ELF-1 (cell line): ENCODE data around the gene HLA-DQA1.
A peak's percentile ranks its signal among the peaks of the same experiment; 100 is the strongest.
"Not testable (repeated sequence)": the region's sequence is repeated elsewhere in the genome, so short reads cannot be mapped to it uniquely, and the experiment has no call there.

Source experiments
- DNase-seq: peaks from one replicate; pipeline ENCODE4 v3.0.0-alpha.2; 2016; ENCODE audit warnings: low read depth, low spot score

Gene HLA-DQA1

GRCh38 chr6:32622545-32623401, 14.4 kb upstream of the HLA-DQA1 start:
- peak; percentile 57 for DNase-seq

GRCh38 chr6:32623693-32624092, 13.5 kb upstream of the HLA-DQA1 start:
- DNase-seq: no peak

DNA sequence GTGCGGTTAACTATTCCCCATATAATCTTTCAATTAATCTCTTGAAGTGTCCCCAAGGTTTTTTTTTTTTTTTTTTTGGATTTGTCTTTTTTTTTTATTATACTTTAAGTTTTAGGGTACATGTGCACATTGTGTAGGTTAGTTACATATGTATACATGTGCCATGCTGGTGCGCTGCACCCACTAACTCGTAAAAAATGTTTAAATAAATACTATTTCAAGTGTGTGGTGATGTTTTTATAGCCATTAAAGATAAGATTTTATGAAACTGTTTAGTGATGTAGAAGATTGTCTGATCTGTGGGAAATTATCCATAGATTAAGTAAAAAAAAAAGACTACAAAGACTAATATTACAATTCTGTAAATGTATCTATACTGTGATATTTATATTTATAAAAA, 12.6 kb upstream of the HLA-DQA1 start:
- DNase-seq: no peak

DNA sequence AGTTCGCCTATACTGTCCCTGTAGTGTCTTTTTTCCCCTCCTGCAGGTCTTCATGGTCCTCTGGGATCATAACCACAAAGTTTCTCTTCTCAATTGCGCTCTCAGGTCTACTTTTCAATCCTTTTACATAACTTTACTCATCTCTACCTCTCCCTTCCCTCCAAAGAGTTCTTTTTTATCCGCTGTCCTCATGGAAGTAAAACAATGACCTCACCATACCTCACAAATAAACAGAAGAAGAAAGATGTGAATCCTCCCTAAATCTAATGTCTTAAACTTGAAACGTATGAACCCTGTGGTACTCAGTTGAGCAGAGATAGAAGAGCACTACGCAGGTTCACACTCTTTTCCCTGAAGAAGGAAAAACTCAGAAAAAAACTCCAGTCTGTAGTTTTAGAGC, 12.1 kb upstream of the HLA-DQA1 start:
- no peak for DNase-seq

DNA sequence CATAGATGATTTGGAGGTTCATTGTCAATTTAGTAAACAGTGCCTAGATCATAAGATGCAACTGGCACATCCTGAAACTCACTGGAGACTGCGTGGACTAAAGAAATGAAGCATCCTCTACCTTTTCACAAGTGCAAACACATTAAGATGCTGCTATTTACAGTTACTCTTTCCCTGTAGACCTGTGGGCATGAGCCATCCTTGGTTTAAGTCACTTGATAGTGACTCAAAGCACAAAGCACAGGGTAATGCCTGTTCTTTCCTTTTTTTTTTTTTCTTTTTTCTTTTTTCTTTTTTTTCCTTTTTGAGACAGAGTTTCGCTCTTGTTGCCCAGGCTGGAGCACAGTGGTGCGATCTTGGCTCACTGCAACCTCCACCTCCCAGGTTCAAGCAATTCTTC, 10.0 kb upstream of the HLA-DQA1 start:
- no peak for DNase-seq

GRCh38 chr6:32627831-32628230, 9.4 kb upstream of the HLA-DQA1 start:
- no peak for DNase-seq

- not testable (repeated sequence) for DNase-seq
Measured at GRCh38 chr6:32629793-32630192, 7.4 kb upstream of the HLA-DQA1 start.

DNA sequence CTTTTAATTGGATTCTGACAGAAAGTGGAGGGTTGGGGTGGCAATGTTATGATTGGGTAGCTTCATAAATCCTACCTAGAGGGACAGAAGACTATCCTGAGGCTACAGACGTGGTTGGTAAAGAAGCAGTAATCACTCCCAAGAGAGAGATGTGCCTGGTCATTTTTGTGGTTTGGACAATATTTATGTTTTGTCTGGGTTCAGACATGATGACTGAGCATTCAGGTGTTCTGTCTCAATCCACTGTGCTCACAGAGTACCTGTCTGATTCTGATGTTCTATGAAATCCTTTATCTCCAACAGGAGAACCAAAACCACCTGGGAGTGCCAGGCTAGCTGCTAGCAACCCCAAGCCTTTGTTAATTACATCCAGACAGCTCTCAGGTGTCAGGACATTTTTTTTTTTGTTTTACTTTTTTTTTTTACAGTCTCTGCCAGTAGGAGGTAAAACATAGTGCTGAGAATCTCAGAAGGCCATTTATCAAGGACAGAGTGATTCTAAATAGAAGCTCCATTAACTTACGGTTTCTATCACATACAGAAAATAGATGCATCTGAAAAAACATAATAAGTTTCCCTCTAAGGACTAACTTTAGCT, 1.6 kb upstream of the HLA-DQA1 start:
- DNase-seq: no peak

- DNase-seq: no peak
Measured at GRCh38 chr6:32637883-32638282, 677 bp downstream of the HLA-DQA1 start.

DNA sequence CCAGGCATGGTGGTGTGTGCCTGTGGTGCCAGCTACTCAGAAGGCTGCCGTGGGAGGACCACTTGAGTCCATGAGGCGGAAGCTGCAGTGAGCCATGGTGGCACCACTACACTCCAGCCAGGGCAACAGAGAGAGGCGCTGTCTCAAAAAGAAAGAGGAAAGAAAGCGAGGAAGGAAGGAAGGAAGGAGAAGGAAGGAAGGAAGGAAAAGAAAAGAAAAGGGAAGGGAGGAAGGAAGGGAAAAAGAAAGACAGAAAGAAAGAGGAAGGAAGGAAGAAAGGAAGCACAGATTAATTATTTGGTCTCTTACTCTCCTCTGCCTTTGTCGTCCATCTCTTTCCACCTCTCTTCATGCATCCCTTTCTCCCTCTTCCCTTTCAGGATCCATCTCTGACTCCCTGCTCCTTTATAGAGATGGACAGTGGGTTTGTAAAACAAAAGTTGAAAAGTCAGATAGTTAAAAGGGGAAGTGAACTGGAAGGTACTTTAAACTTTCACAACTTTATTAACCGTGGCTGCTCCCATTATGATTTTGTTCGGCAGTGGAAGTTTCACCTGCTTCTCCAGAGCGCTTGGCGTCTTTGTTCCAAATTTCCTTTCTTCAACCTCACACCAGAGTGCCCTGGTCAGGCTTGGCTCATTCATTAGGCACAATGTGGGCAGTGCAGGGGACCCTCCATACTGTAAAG, 1.5 kb downstream of the HLA-DQA1 start:
- no peak for DNase-seq

- DNase-seq: no peak
Measured at GRCh38 chr6:32639440-32640394, 2.5 kb downstream of the HLA-DQA1 start.

DNA sequence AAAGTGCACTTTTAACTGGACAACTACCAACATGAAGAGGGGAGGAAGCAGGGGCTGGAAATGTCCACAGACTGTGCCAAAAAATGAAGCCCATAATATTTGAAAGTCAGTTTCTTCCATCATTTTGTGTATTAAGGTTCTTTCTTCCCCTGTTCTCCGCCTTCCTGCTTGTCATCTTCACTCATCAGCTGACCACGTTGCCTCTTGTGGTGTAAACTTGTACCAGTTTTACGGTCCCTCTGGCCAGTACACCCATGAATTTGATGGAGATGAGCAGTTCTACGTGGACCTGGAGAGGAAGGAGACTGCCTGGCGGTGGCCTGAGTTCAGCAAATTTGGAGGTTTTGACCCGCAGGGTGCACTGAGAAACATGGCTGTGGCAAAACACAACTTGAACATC, 3.9 kb downstream of the HLA-DQA1 start:
- no peak for DNase-seq

GRCh38 chr6:32641785-32642719, 4.8 kb downstream of the HLA-DQA1 start:
- DNase-seq: not testable (repeated sequence)

- DNase-seq: no peak
Measured at GRCh38 chr6:32642720-32643106, 5.5 kb downstream of the HLA-DQA1 start.

- DNase-seq: no peak
Measured at GRCh38 chr6:32643904-32644303, 6.7 kb downstream of the HLA-DQA1 start.

GRCh38 chr6:32645047-32645703, 8.0 kb downstream of the HLA-DQA1 start:
- DNase-seq: no peak

DNA sequence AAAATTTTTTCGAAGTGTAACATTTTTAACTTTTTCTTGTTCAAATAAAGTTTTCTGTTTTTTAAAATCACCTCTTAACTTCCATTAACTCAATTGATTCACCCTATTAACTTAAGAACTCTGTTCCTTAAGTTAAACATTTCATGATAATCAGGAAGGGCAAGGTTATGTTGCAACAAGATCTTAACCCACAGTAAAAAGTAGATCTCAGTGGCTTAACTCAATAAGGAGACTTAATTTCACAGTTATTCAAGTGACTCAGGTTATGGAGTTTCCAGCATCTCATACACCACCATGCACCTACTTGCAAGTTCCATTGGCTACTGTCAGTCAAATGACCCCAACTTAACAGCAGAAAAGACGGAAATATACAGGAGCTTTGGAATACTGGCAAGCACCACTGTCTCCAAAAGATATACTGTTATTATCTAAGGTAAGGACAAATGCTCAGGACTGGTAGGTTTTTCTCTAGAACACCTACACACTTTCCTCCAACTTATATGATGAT, 18.1 kb downstream of the HLA-DQA1 start:
- no peak for DNase-seq

DNA sequence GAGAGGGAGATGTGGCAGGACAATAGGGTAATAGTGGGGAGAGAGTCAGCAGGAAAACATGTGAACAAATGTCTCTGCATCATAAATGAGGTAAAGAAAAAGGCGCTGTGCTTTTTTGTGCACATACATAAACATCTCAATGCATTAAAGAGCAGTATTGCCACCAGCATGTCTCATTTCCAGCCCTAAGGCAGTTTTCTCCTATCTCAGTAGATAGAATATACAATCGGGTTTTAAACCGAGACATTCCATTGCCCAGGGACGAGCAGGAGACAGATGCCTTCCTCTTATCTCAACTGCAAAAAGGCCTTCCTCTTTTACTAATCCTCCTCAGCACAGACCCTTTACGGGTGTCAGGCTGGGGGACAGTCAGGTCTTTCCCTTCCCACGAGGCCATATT, 20.1 kb downstream of the HLA-DQA1 start:
- DNase-seq: not testable (repeated sequence)

GRCh38 chr6:32657819-32658218, 20.6 kb downstream of the HLA-DQA1 start:
- not testable (repeated sequence) for DNase-seq
